Activated CD4-positive, alpha-beta memory T cell treated with anti-CD3 and anti-CD28 coated beads, Interleukin-2, amount 10 ng/mL, durations not matched to agents 7 days and 5 days (primary cell): Measurements from ENCODE around the gene SUSD4. TPM values are rescaled to one million over a fixed set of nuclear protein-coding genes. Genes with fewer than 3 reads are reported as not detected.

ENCODE experiments used
- CTCF ChIA-PET: fragments of 350-600 bp; sonication (Branson Sonifier 250); formaldehyde crosslinking; loops from one replicate; lab custom pipeline; 2021; ENCODE audit warnings: antibody characterized with exemption, inconsistent platforms; lab: Charles Lee
- POLR2A ChIA-PET: fragments of 350-600 bp; sonication (Branson Sonifier 250); formaldehyde crosslinking; loops from one replicate; lab custom pipeline; 2021; ENCODE audit warnings: antibody characterized with exemption; lab: Charles Lee
- DNase-seq: peaks from one replicate; pipeline ENCODE4 v3.0.0-alpha.2; 2020
- H3K27ac Mint-ChIP-seq: one replicate; pipeline ENCODE4 v1.8.0; 2021; ENCODE audit warnings: mild to moderate bottlenecking, mixed read lengths
- H3K27me3 Mint-ChIP-seq: one replicate; pipeline ENCODE4 v1.8.0; 2021; ENCODE audit warnings: mixed read lengths
- H3K36me3 Mint-ChIP-seq: one replicate; pipeline ENCODE4 v1.8.0; 2021; ENCODE audit warnings: low read depth, mixed read lengths
- H3K4me1 Mint-ChIP-seq: one replicate; pipeline ENCODE4 v1.8.0; 2021; ENCODE audit warnings: mixed read lengths
- H3K4me3 Mint-ChIP-seq: one replicate; pipeline ENCODE4 v1.8.0; 2021; ENCODE audit warnings: mild to moderate bottlenecking, mixed read lengths
- H3K9me3 Mint-ChIP-seq: one replicate; pipeline ENCODE4 v1.8.0; 2021; ENCODE audit warnings: mixed read lengths
- total RNA-seq, 2 experiments: library from RNA; stranded (reverse); gene quantifications; one replicate each; pipeline ENCODE4 v1.2.3, GENCODE V29; 2021

SUSD4 gene
- total RNA-seq, 2 experiments from 2014 or later, result 0.23 to 0.28 TPM

GRCh38 chr1:223176437-223176836 is 187.5 kb downstream of the SUSD4 start:
- no peak overlapping the region for H3K27ac Mint-ChIP-seq
- CTCF ChIA-PET, result no interaction called here

GRCh38 chr1:223175633-223176032 is 188.3 kb downstream of the SUSD4 start:
- Mint-ChIP-seq H3K4me3 (no peak overlapping the region), H3K27ac (no peak overlapping the region), H3K4me1 (no peaks in the 10 kb centered on the region), H3K9me3 (no peaks in the 10 kb centered on the region), H3K27me3 (peaks cover 7% of the 10 kb centered on the region), H3K36me3 (no peaks in the 10 kb centered on the region)
- ChIA-PET CTCF (no interaction called here), POLR2A (no interaction called here)
- DNase-seq, result no peak

More at GRCh38 chr1:223176437-223176836, 187.5 kb downstream of the SUSD4 start:
- POLR2A ChIA-PET, result no interaction called here
- H3K4me3 Mint-ChIP-seq, result no peak overlapping the region
- H3K4me1 Mint-ChIP-seq, result no peaks in the 10 kb centered on the region
- no peaks in the 10 kb centered on the region for H3K36me3 Mint-ChIP-seq
- DNase-seq, result no peak
- no peaks in the 10 kb centered on the region for H3K9me3 Mint-ChIP-seq
- peaks cover 13% of the 10 kb centered on the region for H3K27me3 Mint-ChIP-seq

GRCh38 chr1:223175032-223175431 is 188.9 kb downstream of the SUSD4 start:
- no peaks in the 10 kb centered on the region for H3K9me3 Mint-ChIP-seq
- no peak for DNase-seq
- ChIA-PET CTCF (no interaction called here), POLR2A (no interaction called here)
- no peaks in the 10 kb centered on the region for H3K4me1 Mint-ChIP-seq
- peaks cover 5% of the 10 kb centered on the region for H3K27me3 Mint-ChIP-seq
- no peak overlapping the region for H3K27ac Mint-ChIP-seq
- H3K36me3 Mint-ChIP-seq, result no peaks in the 10 kb centered on the region
- H3K4me3 Mint-ChIP-seq, result no peak overlapping the region

Other genes with a start within 250 kb of the SUSD4 start
- gene TLR5, start 220.9 kb downstream of the SUSD4 start, total RNA-seq, result under 1 TPM; 0.15 to 0.23 TPM
- not detected for gene CCDC185, start 29.2 kb upstream of the SUSD4 start, total RNA-seq